Motor neuron (in vitro differentiated cells): Measurements from ENCODE around the gene TNIK. TPM values are rescaled to one million over a fixed set of nuclear protein-coding genes. Genes with fewer than 3 reads are reported as not detected.
A peak's percentile ranks its signal among the peaks of the same experiment; 100 is the strongest.

ENCODE experiments used
- ATAC-seq, 8 experiments: fragments of 200-7000 bp; cut with Tn5 transposase; replicated peaks in 6 of 8; 2 replicates each; pipeline ENCODE4 v1.8.0; 2021; ENCODE audit warnings: mild to moderate bottlenecking in 8 of 8, moderate library complexity in 8 of 8
- H3K27ac ChIP-seq, 2 donors: fragments of 250-450 bp; sonication (Bioruptor Pico); 2 replicates each; pipeline ENCODE4 v1.9.0; 2021; ENCODE audit warnings: antibody characterized with exemption in 2 of 2, mild to moderate bottlenecking in 2 of 2, moderate library complexity in 1 of 2
- H3K4me1 ChIP-seq, 2 donors: fragments of 250-450 bp; sonication (Bioruptor Pico); replicated peaks in 1 of 2; 2 replicates each; pipeline ENCODE4 v1.6.1; 2021; ENCODE audit warnings: antibody characterized with exemption in 2 of 2, mild to moderate bottlenecking in 2 of 2, moderate library complexity in 1 of 2
- H3K4me3 ChIP-seq, 5 donors: fragments of 250-450 bp; sonication (Bioruptor Pico); 2 replicates each; pipeline ENCODE4 v1.9.0; 2021; ENCODE audit warnings: antibody characterized with exemption in 5 of 5, mild to moderate bottlenecking in 5 of 5, moderate library complexity in 4 of 5
- WGBS, 10 experiments: fragments of 450-650 bp; shearing (Covaris generic); methylation state at CpG; one replicate each; pipeline ENCODE4 v1.0.0; 2022; 5-methylcytosine and 5-hydroxymethylcytosine counted together
- in situ Hi-C, 9 experiments: fragments of 400-800 bp; cut with MboI; loops; one replicate each; pipeline ENCODE4 v1.15.0; 2021; ENCODE audit warnings: low sequenced_read_pairs in 9 of 9, low pct_unique_long_range_greater_than_20kb in 2 of 9; ENCODE audit not compliant: unreplicated experiment in 9 of 9
- total RNA-seq, 8 experiments: library from RNA; unstranded; fragments of 300-600 nt; gene quantifications; 2 replicates each; pipeline versions ENCODE4 v1.2.3 to v1.2.4, GENCODE V29; 2022

The TNIK gene
- total RNA-seq, 8 experiments from 2014 or later = 0.87 to 76.5 (median 23.3) TPM

DNA sequence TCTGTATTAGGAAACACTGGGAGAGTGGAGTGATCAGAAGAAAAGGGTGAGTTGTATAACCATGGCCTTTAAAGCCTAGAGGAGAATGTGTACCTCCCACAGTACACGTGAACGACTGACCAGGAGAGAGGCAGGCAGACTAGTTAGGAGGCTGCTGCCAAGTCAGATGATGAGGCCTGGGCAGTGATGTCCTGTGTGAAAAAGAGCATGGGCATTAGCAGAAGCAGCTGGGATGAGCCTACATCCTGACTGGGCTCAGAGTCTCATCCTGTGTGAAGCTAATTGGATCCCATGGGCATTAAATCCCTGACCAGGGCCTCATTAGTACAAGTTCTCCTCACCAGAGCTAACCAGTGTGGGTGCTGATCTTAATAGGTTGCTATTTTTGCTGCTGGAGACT, 344.5 kb downstream of the TNIK start:
- Histone ChIP-seq H3K4me3 (no peak overlapping the region), H3K27ac (no peak overlapping the region), H3K4me1 (no peaks in the 10 kb centered on the region)
- in situ Hi-C loops = no loop called here
- no peak for ATAC-seq
- 37 to 100% (median 92%) methylated on average over 1 to 2 of the region's 2 CpGs; no CpG with 5 or more reads in 6 of the 10 experiments for WGBS, 10 experiments

DNA sequence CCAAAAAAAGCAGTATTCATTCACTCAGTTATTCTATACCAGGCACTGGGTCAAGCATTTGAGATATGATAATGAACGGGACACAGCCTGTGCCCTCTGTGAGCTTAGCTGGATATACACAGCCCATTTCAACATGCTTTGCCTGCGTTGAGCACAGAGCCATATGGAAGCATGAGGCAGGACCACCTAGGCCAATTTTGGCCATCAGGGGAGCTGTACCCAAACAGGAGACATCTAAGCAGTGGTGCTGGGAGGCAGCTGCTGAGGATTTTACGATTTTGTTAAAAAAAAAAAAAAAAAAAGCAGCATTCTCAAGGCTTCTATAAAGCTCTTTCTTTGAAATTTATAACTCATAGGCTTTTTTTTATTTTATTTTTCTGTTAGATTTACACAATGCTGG, 346.5 kb downstream of the TNIK start:
- H3K4me1 ChIP-seq = no peaks in the 10 kb centered on the region
- in situ Hi-C loops = no loop called here
- H3K27ac ChIP-seq = no peak overlapping the region
- H3K4me3 ChIP-seq = no peak overlapping the region
- 36 to 83% (median 72%) methylated on average over 1 to 3 of the region's 3 CpGs; no CpG with 5 or more reads in 1 of the 10 experiments for WGBS, 10 experiments
- peak in 1 of 8 experiments; percentile 83 for ATAC-seq

DNA sequence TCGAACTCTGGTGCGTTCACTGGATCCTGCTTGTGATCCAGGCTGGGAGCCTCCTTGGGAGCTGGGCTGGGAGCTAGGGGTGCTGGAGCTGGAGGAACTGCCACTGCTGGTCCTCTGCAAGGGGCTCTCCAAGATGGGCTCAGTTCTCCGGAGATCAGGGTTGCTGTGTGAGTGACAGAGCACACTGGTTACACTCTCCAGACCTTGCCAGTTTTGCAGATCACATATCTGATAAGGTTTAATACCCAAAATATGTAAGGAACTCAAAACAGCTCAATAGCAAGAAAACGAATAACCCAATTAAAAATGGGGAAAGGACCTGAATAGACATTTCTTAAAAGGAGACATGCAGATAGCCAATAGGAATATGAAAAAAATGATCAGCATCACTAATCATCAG, 349.5 kb downstream of the TNIK start:
- no peak for ATAC-seq
- H3K27ac ChIP-seq = no peak overlapping the region
- H3K4me1 ChIP-seq = no peaks in the 10 kb centered on the region
- in situ Hi-C loops = no loop called here
- 67 to 100% (median 94%) methylated on average over 1 to 4 of the region's 4 CpGs; no CpG with 5 or more reads in 2 of the 10 experiments for WGBS, 10 experiments
- no peak overlapping the region for H3K4me3 ChIP-seq

DNA sequence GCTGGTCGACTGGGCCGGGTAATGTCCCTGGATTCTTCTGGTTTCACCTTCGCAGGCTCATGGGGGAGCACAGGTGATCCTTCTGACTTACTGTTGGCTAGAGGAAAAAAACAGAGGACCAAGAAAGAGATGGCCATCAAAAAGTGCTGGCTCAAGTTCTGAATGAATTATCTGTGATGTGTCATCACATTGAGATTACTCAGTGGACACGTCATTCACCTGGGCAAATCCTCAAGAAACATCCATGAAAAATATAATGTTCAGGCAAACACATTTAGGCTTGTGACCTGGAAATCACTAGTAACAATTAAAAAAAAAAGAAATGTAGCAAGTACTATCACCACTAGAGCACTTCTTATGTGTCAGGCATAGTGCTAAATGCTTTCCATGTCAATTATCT, 352.1 kb downstream of the TNIK start:
- Histone ChIP-seq H3K27ac (no peak overlapping the region), H3K4me1 (no peaks in the 10 kb centered on the region), H3K4me3 (no peak overlapping the region)
- no peak for ATAC-seq
- 53 to 98% (median 71%) methylated on average over 2 to 4 of the region's 4 CpGs; no CpG with 5 or more reads in 2 of the 10 experiments for WGBS, 10 experiments
- in situ Hi-C loops = no loop called here

DNA sequence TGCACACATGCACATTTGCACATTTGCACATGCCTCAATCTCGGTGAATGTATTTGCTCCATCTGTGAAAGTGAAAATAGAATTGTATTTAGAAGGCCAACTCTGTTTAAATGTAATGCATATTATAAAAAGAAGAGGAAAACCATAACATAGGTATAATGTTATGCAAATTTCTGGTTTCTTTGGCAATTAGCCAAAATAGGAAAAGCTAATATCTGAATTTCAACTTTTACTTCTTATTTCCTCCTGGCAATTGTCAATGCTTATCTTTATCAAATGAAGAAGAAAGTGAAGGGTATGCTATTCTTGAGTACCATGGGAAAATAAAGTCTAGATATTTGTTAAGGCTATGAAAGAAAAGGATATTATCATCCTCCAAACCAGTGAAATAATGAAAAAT, 357.0 kb downstream of the TNIK start:
- no peak for ATAC-seq
- 11 to 91% (median 70%) methylated on average over 1 of the region's 1 CpG; no CpG with 5 or more reads in 3 of the 10 experiments for WGBS, 10 experiments
- in situ Hi-C loops = no loop called here
- H3K4me1 ChIP-seq = no peaks in the 10 kb centered on the region
- H3K4me3 ChIP-seq = no peak overlapping the region
- no peak overlapping the region for H3K27ac ChIP-seq

DNA sequence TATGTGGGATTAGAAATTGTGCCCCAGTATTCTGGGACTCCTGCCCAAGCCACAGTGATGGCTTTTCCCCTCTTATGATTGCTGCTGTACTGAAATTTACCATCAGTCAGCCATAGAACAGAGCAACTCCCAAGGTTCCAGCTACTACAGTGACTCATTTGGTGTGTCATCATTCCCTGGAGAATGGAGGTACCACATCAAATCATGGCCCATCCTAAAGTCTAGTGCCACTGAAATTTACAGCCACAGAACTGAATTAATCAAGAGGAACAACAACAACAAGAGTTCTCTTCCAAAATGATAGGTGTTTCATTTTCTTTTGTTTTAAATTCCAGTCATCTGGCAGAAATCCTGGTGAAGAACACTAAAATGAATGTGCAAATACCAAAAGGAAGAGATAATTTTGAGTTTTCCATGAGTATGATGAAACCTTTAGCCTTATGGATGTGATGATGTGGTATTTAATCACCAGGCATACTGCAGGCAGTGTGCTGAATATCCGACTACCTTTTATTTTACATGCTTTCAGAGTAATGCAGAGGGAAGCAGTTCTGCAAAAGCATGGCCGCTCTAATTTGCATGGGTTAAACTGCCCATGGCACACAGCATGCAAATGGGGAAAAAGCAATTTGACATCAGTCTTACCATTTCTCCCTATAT, 358.1 kb downstream of the TNIK start:
- 33 to 100% (median 83%) methylated on average over 1 to 2 of the region's 2 CpGs for WGBS, 10 experiments
- Histone ChIP-seq H3K27ac (no peak overlapping the region), H3K4me1 (no peaks in the 10 kb centered on the region), H3K4me3 (no peak overlapping the region)
- in situ Hi-C loops = no loop called here
- ATAC-seq = peak in 7 of 8 experiments; percentile 86 to 99 (median 97)

DNA sequence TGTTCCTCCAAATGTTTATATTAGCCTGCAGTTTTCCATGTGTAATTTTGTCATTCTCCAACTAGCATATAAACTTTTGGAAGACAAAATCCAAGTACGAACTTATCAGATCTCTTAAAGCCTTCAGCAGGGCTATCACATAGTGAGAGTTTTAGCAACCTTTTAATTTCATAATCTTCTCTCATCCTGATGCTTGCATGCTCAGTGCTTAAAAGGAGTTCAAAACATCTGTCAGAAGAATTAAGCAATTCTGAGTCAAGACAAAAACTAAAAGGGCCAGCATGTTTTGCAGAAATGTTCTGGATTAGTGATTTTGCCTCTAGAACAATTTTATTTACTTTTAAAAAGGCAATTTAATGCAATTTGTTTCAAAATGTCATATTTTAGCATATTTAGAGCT, 360.3 kb downstream of the TNIK start:
- ATAC-seq = no peak
- Histone ChIP-seq H3K27ac (no peak overlapping the region), H3K4me1 (no peaks in the 10 kb centered on the region), H3K4me3 (no peak overlapping the region)
- in situ Hi-C loops = no loop called here
- 33 to 100% (median 100%) methylated on average over 1 of the region's 1 CpG; no CpG with 5 or more reads in 2 of the 10 experiments for WGBS, 10 experiments

DNA sequence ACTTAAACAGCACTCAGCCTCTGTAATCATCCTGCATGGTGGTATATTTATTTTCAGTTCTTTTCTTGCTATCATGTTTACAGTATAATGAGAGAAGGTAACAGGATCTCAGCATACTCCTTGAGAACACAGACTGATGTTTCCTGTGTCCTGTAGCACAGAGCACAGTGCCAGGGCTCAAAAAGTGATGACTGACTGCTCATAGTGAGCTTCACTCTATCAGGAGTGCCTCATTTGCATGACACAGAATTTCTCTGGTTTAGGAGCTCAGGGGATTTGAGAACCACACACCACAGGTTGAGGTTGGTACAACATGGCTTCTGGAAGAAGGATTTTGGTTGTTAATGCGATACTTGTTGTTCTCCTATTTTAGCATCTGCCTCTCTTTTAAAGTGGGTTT, 365.1 kb downstream of the TNIK start:
- Histone ChIP-seq H3K4me1 (no peaks in the 10 kb centered on the region), H3K27ac (no peak overlapping the region), H3K4me3 (no peak overlapping the region)
- in situ Hi-C loops = no loop called here
- 89 to 100% (median 100%) methylated on average over 1 of the region's 1 CpG; no CpG with 5 or more reads in 3 of the 10 experiments for WGBS, 10 experiments
- no peak for ATAC-seq

DNA sequence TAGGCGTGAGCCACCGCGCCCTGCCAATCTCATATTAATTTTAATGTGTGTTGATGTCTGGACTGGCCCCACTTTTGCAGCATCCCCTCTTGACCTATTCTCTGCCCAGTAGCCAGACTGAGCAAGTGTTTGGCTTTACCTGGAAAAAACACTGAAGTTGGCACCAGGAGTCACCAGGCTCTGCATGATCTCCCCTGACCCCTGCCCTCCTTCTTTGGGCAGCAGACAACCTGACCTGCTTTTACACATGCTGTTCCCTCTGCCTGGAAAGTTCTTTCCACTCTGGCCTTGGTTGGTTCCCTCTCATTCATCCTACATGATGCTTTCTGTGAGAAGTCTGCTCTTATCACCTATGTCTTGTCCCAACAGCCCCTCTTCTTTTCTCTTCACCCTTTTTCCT, 365.8 kb downstream of the TNIK start:
- Histone ChIP-seq H3K27ac (no peak overlapping the region), H3K4me1 (no peaks in the 10 kb centered on the region), H3K4me3 (no peak overlapping the region)
- in situ Hi-C loops = no loop called here
- no peak for ATAC-seq
- WGBS, 10 experiments = 100% methylated on average over 2 of the region's 3 CpGs; no CpG with 5 or more reads in 9 of the 10 experiments

DNA sequence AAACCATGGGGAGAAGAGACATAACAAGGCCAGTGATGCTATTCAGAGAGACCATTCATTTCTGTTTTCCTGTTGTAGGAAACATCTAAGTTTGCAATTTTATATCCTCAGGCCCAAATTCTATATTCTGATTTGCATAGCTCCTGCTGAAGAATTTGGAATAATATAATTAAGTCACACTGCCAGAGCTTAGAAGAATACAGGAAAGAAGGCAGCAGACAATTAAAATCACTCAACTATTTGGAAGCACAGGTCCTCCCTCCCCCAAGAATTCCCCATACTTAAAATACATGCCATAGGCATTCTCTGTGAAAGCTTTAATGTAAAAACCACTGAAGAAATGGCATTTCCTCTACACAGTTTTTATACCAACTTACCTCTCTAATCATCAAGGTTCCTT, 366.7 kb downstream of the TNIK start:
- Histone ChIP-seq H3K4me3 (no peak overlapping the region), H3K4me1 (no peaks in the 10 kb centered on the region), H3K27ac (no peak overlapping the region)
- in situ Hi-C loops = no loop called here
- peak in 3 of 8 experiments; percentile 23 to 96 (median 31) for ATAC-seq

DNA sequence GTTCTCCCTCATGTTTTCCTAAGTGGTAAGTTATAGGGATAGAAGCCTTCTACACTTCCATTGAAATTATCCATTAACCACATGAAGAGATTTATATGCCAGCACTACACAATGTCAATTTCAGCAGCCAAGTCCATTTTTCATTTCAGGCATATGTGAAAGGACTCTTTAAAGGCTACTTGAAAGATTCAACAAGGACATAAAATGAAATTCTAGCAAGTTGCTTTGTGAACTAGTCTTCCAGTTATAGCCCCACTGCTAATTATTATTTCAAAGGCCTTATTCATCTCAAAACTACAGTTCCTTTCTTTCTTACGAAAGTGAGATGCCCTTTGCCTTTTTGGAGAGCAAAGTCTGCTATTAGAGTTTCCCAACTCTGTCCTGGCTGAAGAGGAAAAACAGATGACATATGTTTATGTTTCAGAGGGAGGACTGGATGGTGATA, 367.7 kb downstream of the TNIK start:
- in situ Hi-C loops = no loop called here
- 44 to 100% (median 78%) methylated on average over 1 of the region's 1 CpG; no CpG with 5 or more reads in 2 of the 10 experiments for WGBS, 10 experiments
- H3K27ac ChIP-seq = no peak overlapping the region
- no peaks in the 10 kb centered on the region for H3K4me1 ChIP-seq
- no peak for ATAC-seq
- H3K4me3 ChIP-seq = no peak overlapping the region

DNA sequence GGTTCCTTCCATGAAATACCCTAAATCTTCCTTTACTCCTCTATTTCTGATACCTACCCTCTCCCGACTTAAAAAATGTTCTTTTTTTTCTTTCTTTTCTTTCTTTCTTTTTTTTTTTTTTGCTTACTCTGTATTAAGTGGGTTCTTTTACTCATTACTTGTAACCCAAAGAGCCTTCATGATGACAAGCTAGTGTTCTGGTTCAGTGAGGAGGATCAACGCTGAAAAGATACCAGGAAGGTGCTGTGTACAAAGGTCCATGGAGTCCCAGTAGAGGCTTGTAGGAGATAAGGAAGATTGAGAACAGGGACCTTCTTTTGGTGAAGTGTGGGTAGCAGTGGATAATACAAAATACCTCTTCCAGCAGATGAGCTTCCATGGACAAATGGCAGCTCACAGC, 369.9 kb downstream of the TNIK start:
- Histone ChIP-seq H3K27ac (no peak overlapping the region), H3K4me3 (no peak overlapping the region), H3K4me1 (no peaks in the 10 kb centered on the region)
- no peak for ATAC-seq
- WGBS, 10 experiments = 78 to 100% (median 94%) methylated on average over 1 to 2 of the region's 2 CpGs; no CpG with 5 or more reads in 1 of the 10 experiments
- in situ Hi-C loops = no loop called here

DNA sequence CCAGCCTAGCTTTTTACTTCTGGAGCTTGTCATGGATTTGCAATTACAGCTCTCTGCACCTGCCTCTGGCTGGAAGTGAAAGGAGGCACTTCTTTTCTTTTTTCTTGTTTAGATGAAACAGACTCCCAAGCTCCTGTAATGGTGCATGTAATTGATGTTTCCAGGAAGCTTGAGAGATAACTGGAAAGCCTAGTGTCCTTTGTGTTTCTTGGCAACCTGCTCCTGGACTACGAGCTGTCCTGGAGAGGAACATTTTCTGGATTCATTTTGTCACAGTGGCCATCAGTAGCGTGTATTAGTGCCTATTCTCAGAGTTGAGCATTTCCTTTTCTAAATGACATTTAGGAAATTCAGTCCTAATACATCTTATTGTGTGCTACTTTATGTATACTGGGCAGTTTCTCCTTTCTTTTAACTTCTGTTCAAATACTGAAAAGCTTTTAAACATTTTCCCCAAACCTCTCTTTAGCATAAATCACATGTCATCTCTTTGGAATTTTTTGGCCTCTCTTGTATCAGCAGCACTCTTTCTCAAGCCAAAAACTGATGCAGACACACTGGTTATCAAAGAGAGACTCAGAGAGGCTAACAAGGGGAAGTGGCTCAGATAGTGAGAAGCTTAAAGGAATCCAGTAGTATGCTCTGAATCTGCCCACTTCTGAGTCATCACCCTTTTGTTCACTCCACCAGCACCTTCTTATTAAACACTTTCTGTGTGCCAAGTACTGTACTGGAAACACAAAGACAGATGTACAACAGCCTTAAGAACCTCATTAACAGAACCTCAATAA, 371.0 kb downstream of the TNIK start:
- H3K4me3 ChIP-seq = no peak overlapping the region
- no peaks in the 10 kb centered on the region for H3K4me1 ChIP-seq
- no peak overlapping the region for H3K27ac ChIP-seq
- 10 to 83% (median 65%) methylated on average over 1 to 2 of the region's 2 CpGs; no CpG with 5 or more reads in 2 of the 10 experiments for WGBS, 10 experiments
- in situ Hi-C loops = no loop called here
- ATAC-seq = peak in 7 of 8 experiments; percentile 6 to 95 (median 76)
